OCI-LY1 (cell line): ENCODE data around the gene TMEM144.

ENCODE experiments used
- H2AFZ ChIP-seq: fragments of 200-600 bp; sonication (generic), shearing (Covaris generic); 2 replicates; pipeline ENCODE4 v1.6.0; 2014; ENCODE audit warnings: antibody characterized with exemption, mild to moderate bottlenecking, low read length
- H3F3A ChIP-seq: fragments of 200-600 bp; sonication (generic), shearing (Covaris generic); 2 replicates; pipeline ENCODE4 v1.6.0; 2014; ENCODE audit warnings: mild to moderate bottlenecking, antibody characterized with exemption, low read length, moderate library complexity; ENCODE audit not compliant: insufficient read depth
- H3K27ac ChIP-seq: fragments of 200-600 bp; sonication (generic); 2 replicates; pipeline ENCODE4 v1.5.1; 2014; ENCODE audit warnings: low read length, mixed run types, mild to moderate bottlenecking, low read depth; ENCODE audit not compliant: poor library complexity, severe bottlenecking
- H3K27me3 ChIP-seq: fragments of 200-600 bp; sonication (generic); 2 replicates; pipeline ENCODE4 v1.6.0; 2014; ENCODE audit warnings: antibody characterized with exemption, mild to moderate bottlenecking, low read length, moderate library complexity; ENCODE audit not compliant: insufficient read depth
- H3K36me3 ChIP-seq: fragments of 200-600 bp; sonication (generic); 2 replicates; pipeline ENCODE4 v1.6.1; 2014; ENCODE audit warnings: mild to moderate bottlenecking, antibody characterized with exemption, low read length, moderate library complexity, mixed read lengths; ENCODE audit not compliant: insufficient read depth
- H3K4me1 ChIP-seq: fragments of 200-600 bp; sonication (generic); 2 replicates; pipeline ENCODE4 v1.5.1; 2014; ENCODE audit warnings: mild to moderate bottlenecking, low read length, moderate library complexity; ENCODE audit not compliant: insufficient read depth, severe bottlenecking
- H3K4me2 ChIP-seq: fragments of 200-600 bp; sonication (generic), shearing (Covaris generic); 2 replicates; pipeline ENCODE4 v1.6.1; 2014; ENCODE audit warnings: low read length
- H3K4me3 ChIP-seq: fragments of 200-600 bp; sonication (generic); 2 replicates; pipeline ENCODE4 v1.5.1; 2014; ENCODE audit warnings: low read length, low read depth, mild to moderate bottlenecking, mixed read lengths; ENCODE audit not compliant: poor library complexity, severe bottlenecking
- H3K79me2 ChIP-seq: fragments of 200-600 bp; shearing (Covaris generic); 2 replicates; pipeline ENCODE4 v1.6.1; 2016; ENCODE audit warnings: mixed run types, low read length, mixed read lengths; ENCODE audit not compliant: insufficient read depth
- H3K9ac ChIP-seq: fragments of 200-600 bp; sonication (generic), shearing (Covaris generic); 2 replicates; pipeline ENCODE4 v1.6.1; 2014; ENCODE audit warnings: mild to moderate bottlenecking, low read length, mixed read lengths
- H3K9me2 ChIP-seq: fragments of 200-600 bp; sonication (generic), shearing (Covaris generic); 2 replicates; pipeline ENCODE4 v1.6.1; 2014; ENCODE audit warnings: low read depth, mild to moderate bottlenecking, low read length, mixed read lengths
- H3K9me3 ChIP-seq: fragments of 200-600 bp; shearing (Covaris generic); 2 replicates; pipeline ENCODE4 v1.6.1; 2014; ENCODE audit warnings: low read length, mixed read lengths
- H4K20me1 ChIP-seq: fragments of 200-600 bp; sonication (generic), shearing (Covaris generic); 2 replicates; pipeline ENCODE4 v1.6.0; 2016; ENCODE audit warnings: mild to moderate bottlenecking, low read length; ENCODE audit not compliant: insufficient read depth
- CTCF ChIP-seq: fragments of 200-600 bp; sonication (generic), shearing (Covaris generic); IDR thresholded peaks from 2 replicates; pipeline ENCODE4 v1.5.1; 2017; ENCODE audit warnings: mild to moderate bottlenecking, antibody characterized with exemption, low read length, moderate library complexity, mixed read lengths
- EZH2 ChIP-seq: fragments of 200-600 bp; sonication (generic), shearing (Covaris generic); IDR thresholded peaks from 2 replicates; pipeline ENCODE4 v1.8.0; 2017; ENCODE audit warnings: borderline replicate concordance, mixed run types, mild to moderate bottlenecking, antibody characterized with exemption, low read length, moderate library complexity, mixed read lengths

The TMEM144 gene

DNA sequence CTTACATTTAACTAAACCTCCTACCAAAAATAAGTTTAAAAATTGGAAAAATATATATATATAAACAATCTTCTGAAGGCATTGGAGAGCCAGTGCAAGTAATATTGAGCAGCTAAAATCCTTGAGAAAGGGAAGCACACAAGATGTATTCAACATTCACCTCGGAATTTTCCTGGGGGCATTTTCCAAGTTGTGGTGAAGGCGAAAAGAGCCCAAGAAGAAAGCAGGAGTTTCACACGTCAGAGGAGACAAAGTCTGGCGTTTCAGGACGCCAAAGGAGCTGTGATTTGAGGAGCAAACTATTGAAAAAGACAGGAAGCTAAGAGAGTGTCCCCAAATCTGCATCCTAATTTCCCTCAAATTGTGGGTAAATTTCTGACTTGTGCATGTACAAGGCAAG lies 28.4 kb upstream of the TMEM144 start:
- H3K9me3 ChIP-seq = no peaks in the 10 kb centered on the region
- no peaks in the 10 kb centered on the region for H3F3A ChIP-seq
- H4K20me1 ChIP-seq = no peaks in the 10 kb centered on the region
- TF ChIP-seq EZH2 (no peak), CTCF (no peak)
- no peaks in the 10 kb centered on the region for H3K9me2 ChIP-seq
- no peak overlapping the region for H3K27ac ChIP-seq
- H3K9ac ChIP-seq = no peak overlapping the region
- no peaks in the 10 kb centered on the region for H3K27me3 ChIP-seq
- H3K4me2 ChIP-seq = no peak overlapping the region
- no peaks in the 10 kb centered on the region for H3K79me2 ChIP-seq
- H2AFZ ChIP-seq = no peak overlapping the region
- no peaks in the 10 kb centered on the region for H3K4me1 ChIP-seq
- H3K36me3 ChIP-seq = no peaks in the 10 kb centered on the region
- no peak overlapping the region for H3K4me3 ChIP-seq

- Histone ChIP-seq H3K9ac (no peak overlapping the region), H3F3A (no peaks in the 10 kb centered on the region), H3K4me3 (no peak overlapping the region), H3K27ac (no peak overlapping the region), H2AFZ (no peak overlapping the region), H3K36me3 (no peaks in the 10 kb centered on the region), H3K4me1 (no peaks in the 10 kb centered on the region), H3K27me3 (no peaks in the 10 kb centered on the region), H3K9me3 (no peaks in the 10 kb centered on the region), H3K79me2 (no peaks in the 10 kb centered on the region), H4K20me1 (no peaks in the 10 kb centered on the region), H3K4me2 (no peak overlapping the region), H3K9me2 (no peaks in the 10 kb centered on the region)
- TF ChIP-seq CTCF = no peak
- TF ChIP-seq EZH2 = no peak
These were observed 27.6 kb upstream of the TMEM144 start for GRCh38 chr4:158182736-158183135.

DNA sequence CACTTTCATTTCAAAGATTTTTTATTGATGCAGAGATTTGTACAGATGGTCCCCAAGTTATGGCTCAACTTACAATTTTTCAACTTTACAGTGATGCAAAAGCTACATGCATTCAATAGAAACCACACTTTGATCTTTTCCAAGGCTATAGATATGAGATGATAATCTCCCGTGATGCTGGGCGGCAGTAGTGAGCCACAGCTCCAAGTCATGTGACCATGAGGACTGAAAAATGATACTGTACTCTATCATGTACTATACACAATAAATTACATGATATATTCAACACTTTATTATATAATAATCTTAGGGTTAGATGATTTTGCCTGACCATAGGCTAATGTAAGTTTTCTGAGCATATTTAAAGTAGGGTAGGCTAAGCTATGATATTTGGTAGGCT lies 23.5 kb upstream of the TMEM144 start:
- Histone ChIP-seq H3K27ac (no peak overlapping the region), H3K4me2 (no peak overlapping the region), H3K9me3 (no peaks in the 10 kb centered on the region), H3K79me2 (no peaks in the 10 kb centered on the region), H3K9ac (no peak overlapping the region), H3K36me3 (no peaks in the 10 kb centered on the region), H3K4me1 (no peaks in the 10 kb centered on the region), H4K20me1 (no peaks in the 10 kb centered on the region), H3F3A (no peaks in the 10 kb centered on the region), H3K9me2 (no peaks in the 10 kb centered on the region), H3K4me3 (no peak overlapping the region), H2AFZ (no peak overlapping the region), H3K27me3 (no peaks in the 10 kb centered on the region)
- TF ChIP-seq CTCF = no peak
- TF ChIP-seq EZH2 = no peak
